H9 (cell line): Measurements from ENCODE around the gene SHISA3. TPM values are rescaled to one million over a fixed set of nuclear protein-coding genes. Genes with fewer than 3 reads are reported as not detected.

Source experiments
- DNase-seq: peaks from one replicate; pipeline ENCODE4 v3.0.0-alpha.2; 2017
- H2AFZ ChIP-seq: one replicate; pipeline ENCODE4 v1.6.1; 2013; ENCODE audit warnings: mild to moderate bottlenecking, low read length, control low read depth, moderate library complexity
- H2AK5ac ChIP-seq: 2 replicates; pipeline ENCODE4 v1.6.1; 2013; ENCODE audit warnings: low read length, control low read depth, mixed read lengths; ENCODE audit not compliant: insufficient read length
- H2BK120ac ChIP-seq: one replicate; pipeline ENCODE4 v1.6.1; 2013; ENCODE audit warnings: low read depth, mild to moderate bottlenecking, low read length, control low read depth, inconsistent platforms; ENCODE audit not compliant: poor library complexity, severe bottlenecking
- H2BK12ac ChIP-seq: 2 replicates; pipeline ENCODE4 v1.6.1; 2013; ENCODE audit warnings: low read length, control low read depth, mixed read lengths, low read depth; ENCODE audit not compliant: insufficient read length
- H2BK15ac ChIP-seq: 2 replicates; pipeline ENCODE4 v1.6.1; 2013; ENCODE audit warnings: low read depth, low read length, control low read depth
- H2BK20ac ChIP-seq: one replicate; pipeline ENCODE4 v1.6.1; 2013; ENCODE audit warnings: low read depth, mild to moderate bottlenecking, low read length, control low read depth, inconsistent platforms; ENCODE audit not compliant: poor library complexity, severe bottlenecking
- H2BK5ac ChIP-seq: 2 replicates; pipeline ENCODE4 v1.6.1; 2013; ENCODE audit warnings: low read length, control low read depth, mixed read lengths; ENCODE audit not compliant: insufficient read length
- H3K14ac ChIP-seq: 2 replicates; pipeline ENCODE4 v1.6.1; 2013; ENCODE audit warnings: low read length, control low read depth; ENCODE audit not compliant: insufficient read depth
- H3K18ac ChIP-seq: 2 replicates; pipeline ENCODE4 v1.6.1; 2013; ENCODE audit warnings: low read depth, mild to moderate bottlenecking, mixed read lengths, low read length, control low read depth; ENCODE audit not compliant: insufficient read length
- H3K23ac ChIP-seq: 2 replicates; pipeline ENCODE4 v1.6.1; 2013; ENCODE audit warnings: low read length, control low read depth, mixed read lengths, low read depth; ENCODE audit not compliant: insufficient read length
- H3K23me2 ChIP-seq: 2 replicates; pipeline ENCODE4 v1.6.1; 2013; ENCODE audit warnings: low read depth, mild to moderate bottlenecking, mixed read lengths, low read length, control low read depth; ENCODE audit not compliant: insufficient read length, poor library complexity, severe bottlenecking
- H3K27ac ChIP-seq: 2 replicates; pipeline ENCODE4 v1.5.1; 2013; ENCODE audit warnings: low read length, control low read depth, mixed read lengths, low read depth; ENCODE audit not compliant: insufficient read length
- H3K27me3 ChIP-seq: 2 replicates; pipeline ENCODE4 v1.6.1; 2013; ENCODE audit warnings: low read length, control low read depth, inconsistent platforms; ENCODE audit not compliant: insufficient read depth
- H3K4ac ChIP-seq: 2 replicates; pipeline ENCODE4 v1.6.1; 2013; ENCODE audit warnings: low read depth, mild to moderate bottlenecking, control low read depth, inconsistent platforms, low read length, moderate library complexity
- H3K4me1 ChIP-seq: 2 replicates; pipeline ENCODE4 v1.6.1; 2013; ENCODE audit warnings: low read length, control low read depth, inconsistent platforms; ENCODE audit not compliant: insufficient read depth
- H3K4me2 ChIP-seq: 2 replicates; pipeline ENCODE4 v1.6.1; 2013; ENCODE audit warnings: low read length, control low read depth, mixed read lengths; ENCODE audit not compliant: insufficient read length, insufficient read depth
- H3K56ac ChIP-seq: 2 replicates; pipeline ENCODE4 v1.6.1; 2013; ENCODE audit warnings: low read depth, mild to moderate bottlenecking, mixed read lengths, low read length, control low read depth; ENCODE audit not compliant: insufficient read length
- H3K79me1 ChIP-seq: 2 replicates; pipeline ENCODE4 v1.6.1; 2013; ENCODE audit warnings: low read depth, mild to moderate bottlenecking, moderate library complexity, low read length, control low read depth, inconsistent platforms; ENCODE audit not compliant: insufficient read depth, poor library complexity, severe bottlenecking
- H3K79me2 ChIP-seq: 2 replicates; pipeline ENCODE4 v1.6.1; 2013; ENCODE audit warnings: low read length, control low read depth, inconsistent platforms; ENCODE audit not compliant: insufficient read depth
- H3K9ac ChIP-seq: 2 replicates; pipeline ENCODE4 v1.6.1; 2013; ENCODE audit warnings: low read length, control low read depth, mixed read lengths; ENCODE audit not compliant: insufficient read length; ENCODE audit errors: extremely low read depth
- H3K9me3 ChIP-seq: one replicate; pipeline ENCODE4 v1.6.1; 2013; ENCODE audit warnings: low read depth, low read length, inconsistent platforms; ENCODE audit not compliant: control insufficient read depth
- H3T11ph ChIP-seq: one replicate; pipeline ENCODE4 v1.6.1; 2013; ENCODE audit warnings: mild to moderate bottlenecking, low read length, control low read depth, inconsistent platforms
- H4K20me1 ChIP-seq: one replicate; pipeline ENCODE4 v1.6.1; 2013; ENCODE audit not compliant: control insufficient read depth, insufficient read length, insufficient read depth
- H4K5ac ChIP-seq: 2 replicates; pipeline ENCODE4 v1.6.1; 2013; ENCODE audit warnings: low read depth, mild to moderate bottlenecking, mixed read lengths, low read length, control low read depth; ENCODE audit not compliant: insufficient read length
- H4K8ac ChIP-seq: replicated peaks from 2 replicates; pipeline ENCODE4 v1.6.1; 2013; ENCODE audit warnings: low read length, control low read depth, mixed read lengths, low read depth; ENCODE audit not compliant: insufficient read length
- H4K91ac ChIP-seq: 2 replicates; pipeline ENCODE4 v1.6.1; 2013; ENCODE audit warnings: low read depth, mild to moderate bottlenecking, moderate library complexity, mixed read lengths, low read length, control low read depth; ENCODE audit not compliant: insufficient read length
- H3K27ac Mint-ChIP-seq, 3 experiments: 2 replicates in 2 of 3; 3 replicates in 1 of 3; pipeline ENCODE4 v1.8.0; 2020 to 2021; ENCODE audit warnings: mixed read lengths in 3 of 3, mild to moderate bottlenecking in 1 of 3, moderate library complexity in 1 of 3
- H3K27me3 Mint-ChIP-seq: 2 replicates; pipeline ENCODE4 v1.8.0; 2021; ENCODE audit warnings: low read depth, mild to moderate bottlenecking, moderate library complexity, mixed read lengths
- H3K36me3 Mint-ChIP-seq, 3 experiments: 2 replicates in 2 of 3; 3 replicates in 1 of 3; pipeline ENCODE4 v1.8.0; 2020 to 2021; ENCODE audit warnings: low read depth in 3 of 3, mixed read lengths in 3 of 3; ENCODE audit not compliant: insufficient read depth in 1 of 3
- H3K4me1 Mint-ChIP-seq, 2 experiments: 2 replicates each; pipeline ENCODE4 v1.8.0; 2020; ENCODE audit warnings: mixed read lengths in 2 of 2
- H3K4me3 Mint-ChIP-seq, 2 experiments: 2 replicates in 1 of 2; 3 replicates in 1 of 2; pipeline ENCODE4 v1.8.0; 2020 to 2021; ENCODE audit warnings: mild to moderate bottlenecking in 2 of 2, mixed read lengths in 2 of 2, moderate library complexity in 1 of 2
- H3K9me3 Mint-ChIP-seq, 2 experiments: 2 replicates in 1 of 2; 3 replicates in 1 of 2; pipeline ENCODE4 v1.8.0; 2020; ENCODE audit warnings: mild to moderate bottlenecking in 2 of 2, mixed read lengths in 2 of 2, moderate library complexity in 1 of 2
- WGBS: extraction: QIAGEN DNeasy Blood & Tissue Kit; methylation state at CpG from one replicate; pipeline ENCODE4 v1.1.7; 2013; ENCODE audit warnings: missing lambda C conversion rate, low lambda C conversion rate, mixed read lengths; ENCODE audit not compliant: insufficient read length; ENCODE audit errors: extremely low coverage; 5-methylcytosine and 5-hydroxymethylcytosine counted together
- total RNA-seq: library from RNA; stranded (reverse); gene quantifications from 2 replicates; pipeline ENCODE4 v1.2.1, GENCODE V29; 2021
- TF ChIP-seq, protein P1 (sequence below): fragments of 200-600 bp; sonication (generic); conservative IDR thresholded peaks from 3 replicates; pipeline ENCODE4 v1.8.0; 2021; ENCODE audit warnings: antibody characterized with exemption, mild to moderate bottlenecking

SHISA3 gene
- total RNA-seq, 1 experiment from 2014 or later: 1.7 TPM

- Histone ChIP-seq H2AFZ (no peak overlapping the region), H2BK20ac (no peak overlapping the region), H3K4me1 (no peaks in the 10 kb centered on the region; the same call in 1 of the 2 replicates), H3K9ac (no peak overlapping the region), H3K79me2 (no peaks in the 10 kb centered on the region), H4K91ac (no peak overlapping the region), H3T11ph (no peak overlapping the region), H3K14ac (no peak overlapping the region), H2AK5ac (no peak overlapping the region), H3K4ac (no peak overlapping the region), H2BK120ac (no peak overlapping the region), H2BK5ac (no peak overlapping the region), H2BK15ac (no peak overlapping the region), H3K23me2 (no peaks in the 10 kb centered on the region), H3K23ac (no peak overlapping the region), H4K5ac (no peak overlapping the region), H3K18ac (no peak overlapping the region), H4K20me1 (no peaks in the 10 kb centered on the region), H2BK12ac (no peak overlapping the region), H3K4me2 (no peak overlapping the region), H3K79me1 (no peaks in the 10 kb centered on the region), H3K56ac (no peak overlapping the region), H3K27ac (no peak overlapping the region), H4K8ac (no peak overlapping the region), H3K9me3 (no peaks in the 10 kb centered on the region), H3K27me3 (no peaks in the 10 kb centered on the region)
- H3K4me1 Mint-ChIP-seq: peaks cover 19% of the 10 kb centered on the region in 2 experiments
- H3K9me3 Mint-ChIP-seq: no peaks in the 10 kb centered on the region
- H3K27ac Mint-ChIP-seq: no peak overlapping the region
- no peak overlapping the region for H3K4me3 Mint-ChIP-seq
- no CpG with 5 or more reads among the region's 3 CpGs for WGBS
- DNase-seq: no peak
- TF ChIP-seq, protein P1, sequence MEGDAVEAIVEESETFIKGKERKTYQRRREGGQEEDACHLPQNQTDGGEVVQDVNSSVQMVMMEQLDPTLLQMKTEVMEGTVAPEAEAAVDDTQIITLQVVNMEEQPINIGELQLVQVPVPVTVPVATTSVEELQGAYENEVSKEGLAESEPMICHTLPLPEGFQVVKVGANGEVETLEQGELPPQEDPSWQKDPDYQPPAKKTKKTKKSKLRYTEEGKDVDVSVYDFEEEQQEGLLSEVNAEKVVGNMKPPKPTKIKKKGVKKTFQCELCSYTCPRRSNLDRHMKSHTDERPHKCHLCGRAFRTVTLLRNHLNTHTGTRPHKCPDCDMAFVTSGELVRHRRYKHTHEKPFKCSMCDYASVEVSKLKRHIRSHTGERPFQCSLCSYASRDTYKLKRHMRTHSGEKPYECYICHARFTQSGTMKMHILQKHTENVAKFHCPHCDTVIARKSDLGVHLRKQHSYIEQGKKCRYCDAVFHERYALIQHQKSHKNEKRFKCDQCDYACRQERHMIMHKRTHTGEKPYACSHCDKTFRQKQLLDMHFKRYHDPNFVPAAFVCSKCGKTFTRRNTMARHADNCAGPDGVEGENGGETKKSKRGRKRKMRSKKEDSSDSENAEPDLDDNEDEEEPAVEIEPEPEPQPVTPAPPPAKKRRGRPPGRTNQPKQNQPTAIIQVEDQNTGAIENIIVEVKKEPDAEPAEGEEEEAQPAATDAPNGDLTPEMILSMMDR: no peak
- H3K36me3 Mint-ChIP-seq: peaks cover 7 to 11% (median 7%) of the 10 kb centered on the region in 3 experiments; a peak in 5 of 7 replicates
- peaks cover 31% of the 10 kb centered on the region for H3K27me3 Mint-ChIP-seq
These were observed 20.3 kb downstream of the SHISA3 start for GRCh38 chr4:42417550-42417949.
